GM18870 (cell line): ENCODE data around the gene HECA.

ENCODE experiments used
- ATAC-seq: cut with Tn5 transposase; IDR thresholded peaks from one replicate; pipeline ENCODE4 v1.9.1; 2021; ENCODE audit warnings: moderate library complexity; ENCODE audit not compliant: unreplicated experiment

The HECA gene

GRCh38 chr6:139159016-139159415 lies 24.1 kb downstream of the HECA start:
- no peak for ATAC-seq

- ATAC-seq: no peak
Measured at GRCh38 chr6:139161169-139161568, 26.3 kb downstream of the HECA start.

- peak; percentile 99 for ATAC-seq
Measured at GRCh38 chr6:139161817-139162284, 27.0 kb downstream of the HECA start.

GRCh38 chr6:139164001-139164400 lies 29.1 kb downstream of the HECA start:
- ATAC-seq: no peak

DNA sequence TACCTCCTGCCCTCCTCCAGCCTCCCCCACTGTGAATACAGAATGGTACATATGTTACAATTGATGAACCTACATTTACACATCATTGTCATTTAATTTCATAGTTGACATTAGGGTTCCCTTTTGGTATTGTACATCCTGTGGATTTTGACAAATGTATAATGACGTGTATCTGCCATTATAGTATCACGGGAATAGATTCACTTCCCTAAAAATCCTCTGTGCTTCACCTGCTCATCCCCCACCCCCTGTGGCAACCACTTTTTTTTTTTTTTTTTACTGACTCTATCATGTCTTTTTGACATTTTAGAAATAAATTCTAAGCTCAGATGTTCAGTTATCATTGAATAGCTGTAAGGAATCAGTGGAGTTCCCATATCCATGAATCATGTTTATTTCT lies 30.4 kb downstream of the HECA start:
- no peak for ATAC-seq

GRCh38 chr6:139166238-139166955 lies 31.5 kb downstream of the HECA start:
- no peak for ATAC-seq

DNA sequence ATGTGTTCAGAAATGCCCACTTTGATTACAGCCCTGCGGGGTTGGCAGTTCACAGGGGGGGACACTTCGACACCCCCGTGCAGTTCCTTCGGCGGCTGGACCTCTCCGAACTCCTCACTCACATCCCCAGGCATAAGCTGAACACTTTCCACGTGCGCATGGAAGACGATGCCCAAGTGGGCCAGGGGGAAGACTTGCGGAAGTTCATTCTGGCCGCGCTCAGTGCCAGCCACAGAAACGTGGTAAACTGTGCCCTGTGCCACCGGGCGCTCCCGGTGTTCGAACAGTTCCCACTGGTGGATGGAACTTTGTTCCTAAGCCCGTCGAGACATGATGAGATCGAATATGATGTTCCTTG lies 32.1 kb downstream of the HECA start:
- no peak for ATAC-seq

DNA sequence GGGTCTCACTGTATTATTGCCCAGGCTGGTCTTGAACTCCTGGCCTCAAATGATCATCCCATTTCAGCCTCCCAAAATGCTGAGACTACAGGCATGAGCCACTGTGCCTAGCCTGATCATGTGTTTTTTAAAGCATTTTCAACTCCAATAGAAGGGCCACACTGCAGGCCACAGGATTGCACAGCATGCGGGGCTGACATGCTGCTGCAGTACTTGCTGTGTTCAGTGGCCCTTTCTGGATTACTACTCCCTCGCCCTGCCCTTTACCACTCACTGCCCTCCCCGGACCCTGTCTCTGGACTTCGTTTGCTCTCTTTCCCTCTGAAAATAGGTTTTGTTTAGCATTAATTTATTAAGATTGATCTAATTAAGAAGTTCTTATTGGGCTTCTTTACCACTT lies 37.3 kb downstream of the HECA start:
- no peak for ATAC-seq

GRCh38 chr6:139172567-139172966 lies 37.7 kb downstream of the HECA start:
- no peak for ATAC-seq

GRCh38 chr6:139173172-139173571 lies 38.3 kb downstream of the HECA start:
- no peak for ATAC-seq

DNA sequence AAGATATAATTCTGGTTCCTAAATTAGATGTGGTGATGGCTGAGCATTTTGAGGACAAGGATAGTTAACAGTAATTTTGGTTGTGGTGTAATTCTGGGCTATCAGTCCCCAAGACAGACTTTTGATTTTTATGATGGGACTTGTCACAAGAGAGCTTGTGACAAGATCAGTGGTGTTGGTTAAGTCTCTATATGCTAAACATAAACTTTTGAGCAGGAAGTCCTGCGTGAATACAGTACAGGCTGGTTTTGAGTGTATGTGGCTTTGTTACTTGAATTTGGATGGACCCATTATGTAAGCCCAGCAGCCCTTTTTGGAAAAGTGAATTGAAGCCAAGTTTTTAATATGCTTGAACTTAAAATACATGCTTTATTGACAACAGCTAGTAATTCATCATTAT lies 38.9 kb downstream of the HECA start:
- no peak for ATAC-seq

- no peak for ATAC-seq
Measured at GRCh38 chr6:139174961-139175360, 40.1 kb downstream of the HECA start.

DNA sequence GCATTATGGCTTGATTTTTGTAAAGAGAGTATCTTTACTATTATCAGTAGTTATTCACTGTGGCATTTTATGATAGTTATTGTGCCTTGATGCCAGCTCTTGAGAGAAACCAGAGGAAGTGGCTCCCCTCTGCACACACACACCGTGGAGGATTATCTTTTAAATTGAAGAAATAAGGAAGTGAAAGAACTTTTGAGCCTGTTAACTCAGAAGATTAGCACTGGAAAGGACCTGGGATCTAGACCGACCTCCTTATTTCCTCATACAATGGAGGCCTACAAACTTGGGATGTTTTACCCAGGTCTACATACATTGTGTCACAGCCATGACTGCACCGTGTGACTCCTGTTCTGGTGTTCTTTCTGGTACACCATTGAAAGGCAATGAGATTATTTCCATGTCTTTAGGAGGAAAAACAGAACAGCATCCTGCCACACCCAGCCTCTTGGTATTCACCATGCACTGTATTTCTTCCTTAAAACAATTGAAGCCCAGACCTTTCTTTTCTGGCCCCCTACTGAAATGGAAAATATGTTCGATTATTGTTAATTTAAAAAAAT lies 40.6 kb downstream of the HECA start:
- ATAC-seq: peak; percentile 64

DNA sequence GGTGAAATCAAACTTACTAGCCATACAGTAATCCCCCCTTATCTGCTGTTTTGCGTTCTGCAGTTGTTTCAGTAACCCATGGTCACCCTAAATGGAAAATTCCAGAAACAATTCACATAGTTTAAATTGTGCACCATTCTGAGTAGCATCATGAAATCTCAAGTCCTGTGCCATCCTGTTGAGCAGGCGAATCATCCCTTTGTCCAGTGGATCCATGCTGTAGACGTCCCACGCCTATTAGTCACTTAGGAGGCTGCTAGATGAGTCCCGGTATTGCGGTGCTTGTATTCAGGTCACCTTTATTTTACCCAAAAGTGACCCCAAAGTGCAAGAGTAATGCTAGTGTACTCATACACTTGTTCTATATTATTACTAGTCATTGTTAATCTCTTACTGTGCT lies 46.4 kb downstream of the HECA start:
- no peak for ATAC-seq

DNA sequence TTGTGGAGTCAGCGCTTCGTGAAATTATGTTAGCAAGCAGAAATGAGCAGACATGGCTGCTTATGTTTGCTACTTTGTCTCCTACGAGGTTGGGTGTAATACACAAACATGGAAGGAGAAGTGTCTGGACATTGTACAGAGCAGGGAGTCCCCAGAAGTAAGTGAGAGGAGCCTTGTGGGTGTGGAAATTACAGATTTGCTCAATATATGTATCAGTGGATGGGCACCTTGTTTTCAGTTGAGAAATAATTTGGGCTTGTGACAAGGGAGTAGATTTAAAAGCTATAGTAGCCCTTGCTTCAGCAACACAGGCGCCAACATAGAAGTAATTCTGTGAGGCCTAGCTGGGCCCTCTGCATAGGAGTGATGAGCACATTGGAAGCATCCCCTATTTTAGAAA lies 49.2 kb downstream of the HECA start:
- ATAC-seq: no peak

- ATAC-seq: no peak
Measured at GRCh38 chr6:139184459-139184858, 49.6 kb downstream of the HECA start.

DNA sequence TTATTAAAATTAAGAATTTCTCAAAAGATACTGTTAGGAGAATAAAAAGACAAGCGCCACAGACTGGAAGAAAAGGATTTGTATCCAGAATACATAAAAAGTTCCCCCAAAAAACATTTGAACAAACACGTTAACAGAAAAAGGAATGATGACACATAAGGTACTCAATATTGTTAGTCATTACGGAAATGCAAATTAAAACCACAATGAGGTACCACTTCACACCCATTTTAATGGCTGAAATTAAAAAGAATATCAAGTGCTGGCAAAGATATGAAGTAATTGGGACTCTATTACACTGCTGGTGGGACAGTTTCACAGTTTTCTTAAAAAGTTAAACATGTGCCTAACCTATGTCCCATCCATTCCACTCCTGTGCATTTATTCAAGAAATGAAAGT lies 51.4 kb downstream of the HECA start:
- ATAC-seq: no peak

GRCh38 chr6:139186692-139187091 lies 51.8 kb downstream of the HECA start:
- no peak for ATAC-seq

DNA sequence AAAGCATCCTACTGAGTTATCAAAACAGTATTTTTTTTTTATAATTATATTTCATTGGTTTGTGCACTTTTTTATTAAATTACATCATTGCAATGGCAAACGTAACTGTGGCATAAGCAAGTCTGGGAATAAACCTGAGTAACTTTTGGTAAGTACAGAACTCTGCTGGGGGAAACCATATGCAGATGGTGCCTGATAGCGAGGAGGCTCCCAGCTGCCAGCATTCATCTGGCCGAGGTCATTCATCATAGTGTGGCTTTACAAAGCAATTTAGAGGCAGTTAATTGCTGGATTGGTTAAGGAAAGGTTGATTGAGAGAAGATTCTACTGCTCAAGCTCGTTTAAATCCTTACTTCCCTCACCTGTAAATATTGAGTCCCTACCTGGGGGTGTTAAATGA lies 52.6 kb downstream of the HECA start:
- ATAC-seq: no peak

- no peak for ATAC-seq
Measured at GRCh38 chr6:139189665-139190064, 54.8 kb downstream of the HECA start.

GRCh38 chr6:139194740-139195139 lies 59.9 kb downstream of the HECA start:
- no peak for ATAC-seq

- ATAC-seq: no peak
Measured at GRCh38 chr6:139198529-139199288, 63.8 kb downstream of the HECA start.
